H9 (cell line): ENCODE data around the gene CCDC18. TPM values are rescaled to one million over a fixed set of nuclear protein-coding genes. Genes with fewer than 3 reads are reported as not detected.
"Not testable (repeated sequence)": the region's sequence is repeated elsewhere in the genome, so short reads cannot be mapped to it uniquely, and the experiment has no call there.

Experiments used
- DNase-seq: peaks from one replicate; pipeline ENCODE4 v3.0.0-alpha.2; 2017
- H2AFZ ChIP-seq: one replicate; pipeline ENCODE4 v1.6.1; 2013; ENCODE audit warnings: mild to moderate bottlenecking, low read length, control low read depth, moderate library complexity
- H2AK5ac ChIP-seq: 2 replicates; pipeline ENCODE4 v1.6.1; 2013; ENCODE audit warnings: low read length, control low read depth, mixed read lengths; ENCODE audit not compliant: insufficient read length
- H2BK120ac ChIP-seq: one replicate; pipeline ENCODE4 v1.6.1; 2013; ENCODE audit warnings: low read depth, mild to moderate bottlenecking, low read length, control low read depth, inconsistent platforms; ENCODE audit not compliant: poor library complexity, severe bottlenecking
- H2BK12ac ChIP-seq: 2 replicates; pipeline ENCODE4 v1.6.1; 2013; ENCODE audit warnings: low read length, control low read depth, mixed read lengths, low read depth; ENCODE audit not compliant: insufficient read length
- H2BK15ac ChIP-seq: 2 replicates; pipeline ENCODE4 v1.6.1; 2013; ENCODE audit warnings: low read depth, low read length, control low read depth
- H2BK20ac ChIP-seq: one replicate; pipeline ENCODE4 v1.6.1; 2013; ENCODE audit warnings: low read depth, mild to moderate bottlenecking, low read length, control low read depth, inconsistent platforms; ENCODE audit not compliant: poor library complexity, severe bottlenecking
- H2BK5ac ChIP-seq: 2 replicates; pipeline ENCODE4 v1.6.1; 2013; ENCODE audit warnings: low read length, control low read depth, mixed read lengths; ENCODE audit not compliant: insufficient read length
- H3K14ac ChIP-seq: 2 replicates; pipeline ENCODE4 v1.6.1; 2013; ENCODE audit warnings: low read length, control low read depth; ENCODE audit not compliant: insufficient read depth
- H3K18ac ChIP-seq: 2 replicates; pipeline ENCODE4 v1.6.1; 2013; ENCODE audit warnings: low read depth, mild to moderate bottlenecking, mixed read lengths, low read length, control low read depth; ENCODE audit not compliant: insufficient read length
- H3K23ac ChIP-seq: 2 replicates; pipeline ENCODE4 v1.6.1; 2013; ENCODE audit warnings: low read length, control low read depth, mixed read lengths, low read depth; ENCODE audit not compliant: insufficient read length
- H3K23me2 ChIP-seq: 2 replicates; pipeline ENCODE4 v1.6.1; 2013; ENCODE audit warnings: low read depth, mild to moderate bottlenecking, mixed read lengths, low read length, control low read depth; ENCODE audit not compliant: insufficient read length, poor library complexity, severe bottlenecking
- H3K27ac ChIP-seq: 2 replicates; pipeline ENCODE4 v1.5.1; 2013; ENCODE audit warnings: low read length, control low read depth, mixed read lengths, low read depth; ENCODE audit not compliant: insufficient read length
- H3K27me3 ChIP-seq: 2 replicates; pipeline ENCODE4 v1.6.1; 2013; ENCODE audit warnings: low read length, control low read depth, inconsistent platforms; ENCODE audit not compliant: insufficient read depth
- H3K4ac ChIP-seq: 2 replicates; pipeline ENCODE4 v1.6.1; 2013; ENCODE audit warnings: low read depth, mild to moderate bottlenecking, control low read depth, inconsistent platforms, low read length, moderate library complexity
- H3K4me1 ChIP-seq: 2 replicates; pipeline ENCODE4 v1.6.1; 2013; ENCODE audit warnings: low read length, control low read depth, inconsistent platforms; ENCODE audit not compliant: insufficient read depth
- H3K4me2 ChIP-seq: 2 replicates; pipeline ENCODE4 v1.6.1; 2013; ENCODE audit warnings: low read length, control low read depth, mixed read lengths; ENCODE audit not compliant: insufficient read length, insufficient read depth
- H3K56ac ChIP-seq: 2 replicates; pipeline ENCODE4 v1.6.1; 2013; ENCODE audit warnings: low read depth, mild to moderate bottlenecking, mixed read lengths, low read length, control low read depth; ENCODE audit not compliant: insufficient read length
- H3K79me1 ChIP-seq: 2 replicates; pipeline ENCODE4 v1.6.1; 2013; ENCODE audit warnings: low read depth, mild to moderate bottlenecking, moderate library complexity, low read length, control low read depth, inconsistent platforms; ENCODE audit not compliant: insufficient read depth, poor library complexity, severe bottlenecking
- H3K79me2 ChIP-seq: 2 replicates; pipeline ENCODE4 v1.6.1; 2013; ENCODE audit warnings: low read length, control low read depth, inconsistent platforms; ENCODE audit not compliant: insufficient read depth
- H3K9ac ChIP-seq: 2 replicates; pipeline ENCODE4 v1.6.1; 2013; ENCODE audit warnings: low read length, control low read depth, mixed read lengths; ENCODE audit not compliant: insufficient read length; ENCODE audit errors: extremely low read depth
- H3K9me3 ChIP-seq: one replicate; pipeline ENCODE4 v1.6.1; 2013; ENCODE audit warnings: low read depth, low read length, inconsistent platforms; ENCODE audit not compliant: control insufficient read depth
- H3T11ph ChIP-seq: one replicate; pipeline ENCODE4 v1.6.1; 2013; ENCODE audit warnings: mild to moderate bottlenecking, low read length, control low read depth, inconsistent platforms
- H4K20me1 ChIP-seq: one replicate; pipeline ENCODE4 v1.6.1; 2013; ENCODE audit not compliant: control insufficient read depth, insufficient read length, insufficient read depth
- H4K5ac ChIP-seq: 2 replicates; pipeline ENCODE4 v1.6.1; 2013; ENCODE audit warnings: low read depth, mild to moderate bottlenecking, mixed read lengths, low read length, control low read depth; ENCODE audit not compliant: insufficient read length
- H4K8ac ChIP-seq: replicated peaks from 2 replicates; pipeline ENCODE4 v1.6.1; 2013; ENCODE audit warnings: low read length, control low read depth, mixed read lengths, low read depth; ENCODE audit not compliant: insufficient read length
- H4K91ac ChIP-seq: 2 replicates; pipeline ENCODE4 v1.6.1; 2013; ENCODE audit warnings: low read depth, mild to moderate bottlenecking, moderate library complexity, mixed read lengths, low read length, control low read depth; ENCODE audit not compliant: insufficient read length
- H3K27ac Mint-ChIP-seq, 3 experiments: 2 replicates in 2 of 3; 3 replicates in 1 of 3; pipeline ENCODE4 v1.8.0; 2020 to 2021; ENCODE audit warnings: mixed read lengths in 3 of 3, mild to moderate bottlenecking in 1 of 3, moderate library complexity in 1 of 3
- H3K27me3 Mint-ChIP-seq: 2 replicates; pipeline ENCODE4 v1.8.0; 2021; ENCODE audit warnings: low read depth, mild to moderate bottlenecking, moderate library complexity, mixed read lengths
- H3K36me3 Mint-ChIP-seq, 3 experiments: 2 replicates in 2 of 3; 3 replicates in 1 of 3; pipeline ENCODE4 v1.8.0; 2020 to 2021; ENCODE audit warnings: low read depth in 3 of 3, mixed read lengths in 3 of 3; ENCODE audit not compliant: insufficient read depth in 1 of 3
- H3K4me1 Mint-ChIP-seq, 2 experiments: 2 replicates each; pipeline ENCODE4 v1.8.0; 2020; ENCODE audit warnings: mixed read lengths in 2 of 2
- H3K4me3 Mint-ChIP-seq, 2 experiments: 2 replicates in 1 of 2; 3 replicates in 1 of 2; pipeline ENCODE4 v1.8.0; 2020 to 2021; ENCODE audit warnings: mild to moderate bottlenecking in 2 of 2, mixed read lengths in 2 of 2, moderate library complexity in 1 of 2
- H3K9me3 Mint-ChIP-seq, 2 experiments: 2 replicates in 1 of 2; 3 replicates in 1 of 2; pipeline ENCODE4 v1.8.0; 2020; ENCODE audit warnings: mild to moderate bottlenecking in 2 of 2, mixed read lengths in 2 of 2, moderate library complexity in 1 of 2
- CTCF ChIP-seq: fragments of 200-600 bp; sonication (generic); conservative IDR thresholded peaks from 3 replicates; pipeline ENCODE4 v1.8.0; 2021; ENCODE audit warnings: antibody characterized with exemption, mild to moderate bottlenecking
- WGBS: extraction: QIAGEN DNeasy Blood & Tissue Kit; methylation state at CpG from one replicate; pipeline ENCODE4 v1.1.7; 2013; ENCODE audit warnings: missing lambda C conversion rate, low lambda C conversion rate, mixed read lengths; ENCODE audit not compliant: insufficient read length; ENCODE audit errors: extremely low coverage; 5-methylcytosine and 5-hydroxymethylcytosine counted together
- total RNA-seq: library from RNA; stranded (reverse); gene quantifications from 2 replicates; pipeline ENCODE4 v1.2.1, GENCODE V29; 2021

Gene CCDC18
- total RNA-seq, 1 experiment from 2014 or later: 19.5 TPM

- peaks cover 20% of the 10 kb centered on the region for H3K9me3 ChIP-seq
These were observed 59.3 kb downstream of the CCDC18 start for GRCh38 chr1:93239863-93240262.

GRCh38 chr1:93243233-93243632 is 62.7 kb downstream of the CCDC18 start:
- H3K4me3 Mint-ChIP-seq, H2BK12ac ChIP-seq, H3K23me2 ChIP-seq, H3K4ac ChIP-seq, H3K56ac ChIP-seq, H3K18ac ChIP-seq, H2AFZ ChIP-seq, H3K14ac ChIP-seq, DNase-seq, H3K79me1 ChIP-seq, H2BK120ac ChIP-seq, H3K23ac ChIP-seq, H3K4me1 ChIP-seq, H3K27ac ChIP-seq, H4K8ac ChIP-seq, H3K27ac Mint-ChIP-seq, H3K27me3 ChIP-seq, H2BK15ac ChIP-seq, H3K4me2 ChIP-seq, H4K20me1 ChIP-seq, H4K5ac ChIP-seq, H2BK20ac ChIP-seq, H3K27me3 Mint-ChIP-seq, H3T11ph ChIP-seq, H3K79me2 ChIP-seq, H3K9ac ChIP-seq, H2AK5ac ChIP-seq, H2BK5ac ChIP-seq, H4K91ac ChIP-seq: not testable (repeated sequence)
- H3K9me3 Mint-ChIP-seq: peaks cover 32% of the 10 kb centered on the region in 2 experiments
- peaks cover 7 to 11% of the 10 kb centered on the region in 2 experiments for H3K4me1 Mint-ChIP-seq
- H3K9me3 ChIP-seq: peaks cover 20% of the 10 kb centered on the region
- H3K36me3 Mint-ChIP-seq: peaks cover 65 to 77% (median 68%) of the 10 kb centered on the region in 3 experiments
- no CpG with 5 or more reads among the region's 3 CpGs for WGBS

More at GRCh38 chr1:93239863-93240262, 59.3 kb downstream of the CCDC18 start:
- peaks cover 32% of the 10 kb centered on the region in 2 experiments for H3K9me3 Mint-ChIP-seq
- H2BK12ac ChIP-seq: no peak overlapping the region
- no peak overlapping the region for H3K18ac ChIP-seq
- H3K56ac ChIP-seq: no peak overlapping the region
- no peak overlapping the region for H3K27ac Mint-ChIP-seq
- TF ChIP-seq CTCF: no peak
- no peak overlapping the region for H3T11ph ChIP-seq
- no peaks in the 10 kb centered on the region; the same call in 1 of the 2 replicates for H3K27me3 Mint-ChIP-seq
- H4K8ac ChIP-seq: no peak overlapping the region
- H3K9ac ChIP-seq: no peak overlapping the region
- no peak overlapping the region for H3K27ac ChIP-seq
- H3K79me1 ChIP-seq: no peaks in the 10 kb centered on the region
- H4K20me1 ChIP-seq: no peaks in the 10 kb centered on the region
- peaks cover 15 to 27% of the 10 kb centered on the region in 2 experiments for H3K4me1 Mint-ChIP-seq
- H3K4me3 Mint-ChIP-seq: no peak overlapping the region
- H3K23me2 ChIP-seq: no peaks in the 10 kb centered on the region
- H3K79me2 ChIP-seq: no peaks in the 10 kb centered on the region
- no peak for DNase-seq
- H3K4me2 ChIP-seq: no peak overlapping the region
- no peak overlapping the region for H2BK120ac ChIP-seq
- no peak overlapping the region for H2BK15ac ChIP-seq
- no peak overlapping the region for H4K91ac ChIP-seq
- no peak overlapping the region for H2AK5ac ChIP-seq
- H2BK5ac ChIP-seq: no peak overlapping the region
- H3K4ac ChIP-seq: no peak overlapping the region
- no peak overlapping the region for H3K14ac ChIP-seq
- H4K5ac ChIP-seq: no peak overlapping the region
- no peak overlapping the region for H2AFZ ChIP-seq
- H3K27me3 ChIP-seq: no peaks in the 10 kb centered on the region
- H3K4me1 ChIP-seq: no peaks in the 10 kb centered on the region
- no peak overlapping the region for H3K23ac ChIP-seq
- H3K36me3 Mint-ChIP-seq: peaks cover 69 to 82% (median 69%) of the 10 kb centered on the region in 3 experiments
- no CpG with 5 or more reads among the region's 3 CpGs for WGBS
- no peak overlapping the region for H2BK20ac ChIP-seq
